Ascending aorta (tissue), 2 donors: Measurements from ENCODE around the gene KIAA1586. TPM values are rescaled to one million over a fixed set of nuclear protein-coding genes. Genes with fewer than 3 reads are reported as not detected.

ENCODE experiments used
- DNase-seq, 2 donors: peaks; one replicate each; pipeline ENCODE4 v3.0.0-alpha.2; 2019; ENCODE audit warnings: low spot score in 2 of 2
- H3K27ac ChIP-seq, 2 donors: fragments of 200-600 bp; sonication (generic); one replicate each; pipeline ENCODE4 v1.5.1; 2016 to 2017; ENCODE audit warnings: mild to moderate bottlenecking in 1 of 2
- H3K27me3 ChIP-seq: fragments of 200-600 bp; sonication (generic); one replicate; pipeline ENCODE4 v1.5.1; 2017
- H3K36me3 ChIP-seq, 2 donors: fragments of 200-600 bp; sonication (generic); one replicate each; pipeline ENCODE4 v1.5.1; 2016
- H3K4me1 ChIP-seq, 2 donors: fragments of 200-600 bp; sonication (generic); one replicate each; pipeline ENCODE4 v1.5.1; 2016 to 2017; ENCODE audit warnings: mild to moderate bottlenecking in 1 of 2
- H3K4me3 ChIP-seq, 2 donors: fragments of 200-600 bp; sonication (generic); one replicate each; pipeline ENCODE4 v1.5.1; 2016 to 2017; ENCODE audit warnings: mild to moderate bottlenecking in 1 of 2
- H3K9me3 ChIP-seq, 2 donors: fragments of 200-600 bp; sonication (generic); one replicate each; pipeline ENCODE4 v1.5.1; 2016
- intact Hi-C: fragments of 100-400 bp; cut with DNase I; formaldehyde crosslinking; loops from one replicate; pipeline ENCODE4 v1.15.1; 2023
- total RNA-seq: library from RNA; depleted of rRNA; stranded (reverse); fragments of >200 nt; gene quantifications from one replicate; pipeline ENCODE4 v1.1.0, GENCODE V29; 2016
- TF ChIP-seq, protein P1 (sequence below), 3 experiments: fragments of 200-600 bp in 2 of 3; fragments of 450-650 bp in 1 of 3; sonication (generic) in 2 of 3; IDR thresholded peaks; one replicate each; pipeline ENCODE4 v1.5.1; 2016 to 2019; ENCODE audit warnings: antibody characterized with exemption in 3 of 3, mild to moderate bottlenecking in 1 of 3, moderate library complexity in 1 of 3

Gene KIAA1586
- total RNA-seq, 1 donor from 2014 or later = 2.0 TPM

DNA sequence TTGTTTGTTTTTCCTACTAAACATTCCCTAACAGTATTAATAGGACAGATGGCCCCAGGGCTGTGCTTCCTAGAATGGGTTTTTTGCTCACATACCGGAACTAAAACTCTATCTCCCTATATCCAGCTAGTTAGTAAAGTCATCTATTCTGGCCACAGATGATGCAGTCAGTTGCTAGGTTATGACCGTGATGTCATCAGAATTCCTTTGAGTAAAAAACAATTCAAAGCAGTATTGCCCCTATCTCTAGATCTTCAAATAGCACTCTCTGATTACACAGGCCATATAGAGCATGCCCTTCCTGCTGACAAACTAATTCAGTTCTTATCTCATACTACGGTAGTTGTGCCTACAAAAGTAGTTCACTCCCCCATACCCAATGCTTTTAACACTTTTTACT, 25.6 kb downstream of the KIAA1586 start:
- no peak overlapping the region for H3K27ac ChIP-seq
- DNase-seq = no peak
- H3K36me3 ChIP-seq = no peaks in the 10 kb centered on the region
- H3K27me3 ChIP-seq = no peaks in the 10 kb centered on the region
- no peaks in the 10 kb centered on the region for H3K9me3 ChIP-seq
- H3K4me1 ChIP-seq = no peaks in the 10 kb centered on the region
- intact Hi-C loops = no loop called here
- no peak overlapping the region for H3K4me3 ChIP-seq
- TF ChIP-seq, protein P1, sequence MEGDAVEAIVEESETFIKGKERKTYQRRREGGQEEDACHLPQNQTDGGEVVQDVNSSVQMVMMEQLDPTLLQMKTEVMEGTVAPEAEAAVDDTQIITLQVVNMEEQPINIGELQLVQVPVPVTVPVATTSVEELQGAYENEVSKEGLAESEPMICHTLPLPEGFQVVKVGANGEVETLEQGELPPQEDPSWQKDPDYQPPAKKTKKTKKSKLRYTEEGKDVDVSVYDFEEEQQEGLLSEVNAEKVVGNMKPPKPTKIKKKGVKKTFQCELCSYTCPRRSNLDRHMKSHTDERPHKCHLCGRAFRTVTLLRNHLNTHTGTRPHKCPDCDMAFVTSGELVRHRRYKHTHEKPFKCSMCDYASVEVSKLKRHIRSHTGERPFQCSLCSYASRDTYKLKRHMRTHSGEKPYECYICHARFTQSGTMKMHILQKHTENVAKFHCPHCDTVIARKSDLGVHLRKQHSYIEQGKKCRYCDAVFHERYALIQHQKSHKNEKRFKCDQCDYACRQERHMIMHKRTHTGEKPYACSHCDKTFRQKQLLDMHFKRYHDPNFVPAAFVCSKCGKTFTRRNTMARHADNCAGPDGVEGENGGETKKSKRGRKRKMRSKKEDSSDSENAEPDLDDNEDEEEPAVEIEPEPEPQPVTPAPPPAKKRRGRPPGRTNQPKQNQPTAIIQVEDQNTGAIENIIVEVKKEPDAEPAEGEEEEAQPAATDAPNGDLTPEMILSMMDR (IDR thresholded peaks at IDR 0.05) = no peak

DNA sequence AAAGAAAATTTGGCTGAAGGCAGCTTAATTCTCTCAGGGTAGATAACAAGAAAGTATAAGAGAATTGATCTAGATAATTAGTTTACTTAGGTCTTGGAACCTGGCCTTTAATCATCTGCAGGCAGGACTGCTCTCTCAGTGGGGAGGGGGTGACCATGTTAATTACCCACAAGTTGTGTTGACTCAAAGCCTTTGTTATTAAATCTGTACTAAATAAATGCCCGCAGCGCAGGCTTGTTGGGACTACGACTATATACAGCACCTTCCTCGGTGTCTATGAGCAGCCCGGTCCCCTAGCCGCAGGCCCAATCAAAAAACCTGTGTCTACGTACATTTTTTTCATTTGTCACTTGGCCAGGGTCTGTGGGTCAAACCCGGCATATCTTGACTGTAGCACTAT, 27.9 kb downstream of the KIAA1586 start:
- no peaks in the 10 kb centered on the region for H3K9me3 ChIP-seq
- TF ChIP-seq, protein P1 (IDR thresholded peaks at IDR 0.05) = no peak
- DNase-seq = no peak
- intact Hi-C loops = no loop called here
- H3K27me3 ChIP-seq = no peaks in the 10 kb centered on the region
- no peak overlapping the region for H3K4me3 ChIP-seq
- no peaks in the 10 kb centered on the region for H3K36me3 ChIP-seq
- no peak overlapping the region for H3K27ac ChIP-seq
- H3K4me1 ChIP-seq = no peaks in the 10 kb centered on the region

DNA sequence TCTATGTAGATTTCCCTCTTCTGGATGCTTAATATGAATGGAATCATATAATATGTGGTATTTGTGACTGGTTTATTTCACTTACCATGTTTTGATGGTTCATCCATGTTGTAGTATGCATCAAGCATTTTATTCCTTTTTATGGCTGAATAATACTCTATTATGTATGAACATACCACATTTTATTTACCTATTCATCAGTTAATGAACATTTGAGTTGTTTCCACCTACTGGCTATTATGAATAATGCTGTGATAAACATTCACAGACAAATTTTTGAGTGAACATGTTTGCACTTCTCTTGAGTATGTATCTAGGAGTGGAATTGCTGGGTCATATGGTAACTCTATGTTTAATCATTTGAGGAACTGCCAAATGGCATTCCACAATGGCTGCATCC, 28.6 kb downstream of the KIAA1586 start:
- Histone ChIP-seq H3K27ac (no peak overlapping the region), H3K4me3 (no peak overlapping the region), H3K27me3 (no peaks in the 10 kb centered on the region), H3K9me3 (no peaks in the 10 kb centered on the region), H3K36me3 (no peaks in the 10 kb centered on the region), H3K4me1 (no peaks in the 10 kb centered on the region)
- TF ChIP-seq, protein P1 (IDR thresholded peaks at IDR 0.05) = no peak
- DNase-seq = no peak
- intact Hi-C loops = no loop called here

DNA sequence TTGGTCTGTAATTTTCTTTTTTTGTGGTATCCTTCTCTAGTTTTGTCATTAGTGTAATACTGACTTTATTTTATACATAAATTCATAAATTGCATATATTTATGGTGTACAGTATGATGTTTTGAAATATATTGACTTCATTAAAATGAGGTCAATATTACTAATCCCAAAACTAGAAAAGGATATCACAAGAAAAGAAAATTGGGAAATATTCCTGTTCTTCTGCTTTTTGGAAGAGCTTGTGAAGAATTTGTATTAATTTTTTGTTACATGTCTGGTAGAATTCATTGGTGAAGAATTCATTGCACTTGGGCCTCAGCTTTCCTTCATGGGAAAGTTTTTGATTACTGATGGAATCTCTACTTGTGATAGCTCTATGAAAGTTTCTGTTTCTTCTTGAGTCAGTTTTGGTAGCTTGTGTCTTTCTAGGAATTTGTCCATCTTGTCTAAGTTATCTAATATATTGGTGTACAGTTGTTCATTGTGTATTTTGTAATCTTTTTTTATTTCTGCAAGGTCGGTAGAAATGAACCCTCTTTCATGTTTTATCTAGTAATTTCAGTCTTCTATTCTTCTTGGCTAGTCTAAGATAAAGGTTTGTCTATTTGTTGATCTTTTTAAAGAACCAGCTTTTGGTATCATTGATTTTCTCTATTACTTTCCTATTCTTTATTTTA, 32.2 kb downstream of the KIAA1586 start:
- H3K36me3 ChIP-seq = no peaks in the 10 kb centered on the region
- TF ChIP-seq, protein P1 (IDR thresholded peaks at IDR 0.05) = no peak
- no peak for DNase-seq
- no peaks in the 10 kb centered on the region for H3K4me1 ChIP-seq
- no peaks in the 10 kb centered on the region for H3K9me3 ChIP-seq
- no peak overlapping the region for H3K27ac ChIP-seq
- no peaks in the 10 kb centered on the region for H3K27me3 ChIP-seq
- intact Hi-C loops = no loop called here
- H3K4me3 ChIP-seq = no peak overlapping the region

DNA sequence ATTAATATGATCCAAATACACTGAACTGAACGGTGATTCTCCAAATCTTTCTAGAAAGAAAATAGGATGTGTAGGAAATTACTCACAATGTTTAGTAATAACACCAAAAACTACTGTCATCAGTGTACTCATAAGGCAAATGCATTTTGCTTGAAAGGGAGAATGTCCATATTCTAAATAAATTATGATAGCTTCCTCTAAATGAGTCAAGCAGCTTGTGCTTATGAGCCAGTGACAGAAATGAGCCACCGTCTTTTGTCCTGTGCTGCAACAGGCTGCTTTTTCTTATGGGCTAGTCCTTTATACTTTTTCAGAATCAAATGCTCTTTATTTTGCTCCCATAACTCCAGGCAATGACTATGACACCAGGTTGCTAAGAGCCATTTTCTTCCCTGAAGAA, 39.0 kb downstream of the KIAA1586 start:
- H3K36me3 ChIP-seq = no peaks in the 10 kb centered on the region
- DNase-seq = no peak
- no peaks in the 10 kb centered on the region for H3K9me3 ChIP-seq
- peaks cover 0 to 4% of the 10 kb centered on the region in 2 donors for H3K4me1 ChIP-seq
- no peak overlapping the region for H3K4me3 ChIP-seq
- TF ChIP-seq, protein P1 (IDR thresholded peaks at IDR 0.05) = no peak
- no peak overlapping the region for H3K27ac ChIP-seq
- intact Hi-C loops = loop anchor here (5.0 kb wide), 2 partner anchors 38 to 87 kb away; partner anchors contain the start of genes BAG2 and KIAA1586
- H3K27me3 ChIP-seq = no peaks in the 10 kb centered on the region
